GM19240 (cell line): ENCODE results near the gene CFAP20DC.
"Not testable (repeated sequence)": the region's sequence is repeated elsewhere in the genome, so short reads cannot be mapped to it uniquely, and the experiment has no call there.

Experiments
- DNase-seq: peaks from one replicate; pipeline ENCODE4 v3.0.0; 2011; ENCODE audit warnings: low spot score; ENCODE audit not compliant: insufficient read length

Gene CFAP20DC

GRCh38 chr3:58698246-58698645 lies 351.6 kb downstream of the CFAP20DC start:
- DNase-seq: no peak

GRCh38 chr3:58697561-58697960 lies 352.3 kb downstream of the CFAP20DC start:
- no peak for DNase-seq

- DNase-seq: not testable (repeated sequence)
These were observed 353.0 kb downstream of the CFAP20DC start for GRCh38 chr3:58696813-58697212.

DNA sequence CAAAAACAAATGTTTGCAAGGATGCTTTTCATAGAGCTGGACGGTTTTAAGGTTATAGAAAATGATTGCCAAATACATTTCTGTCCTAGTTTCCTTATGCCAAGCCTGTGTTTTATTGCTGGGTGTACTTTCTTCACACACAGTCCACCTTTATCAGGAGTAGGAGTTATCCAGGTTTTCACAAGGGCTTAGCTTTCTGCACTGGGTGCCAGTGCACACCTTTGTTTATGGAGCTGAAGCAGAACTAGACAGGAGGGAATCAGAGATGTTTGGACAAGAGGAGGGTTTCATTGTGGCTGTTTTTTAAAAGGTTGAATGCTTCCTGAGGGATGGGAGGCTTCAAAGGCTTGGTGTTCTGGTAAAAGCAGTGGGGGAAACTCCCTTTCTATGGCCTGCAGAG lies 353.7 kb downstream of the CFAP20DC start:
- no peak for DNase-seq

GRCh38 chr3:58695284-58695683 lies 354.5 kb downstream of the CFAP20DC start:
- not testable (repeated sequence) for DNase-seq

- no peak for DNase-seq
These were observed 355.6 kb downstream of the CFAP20DC start for GRCh38 chr3:58693940-58694850.

- no peak for DNase-seq
These were observed 357.3 kb downstream of the CFAP20DC start for GRCh38 chr3:58692484-58692883.
